Measurements from ENCODE around the gene BMPR2. TPM values are rescaled to one million over a fixed set of nuclear protein-coding genes. Genes with fewer than 3 reads are reported as not detected.

BMPR2 gene
- total and polyA plus RNA-seq, 2 donors from 2014 or later = 12.5 to 66.9 TPM

DNA sequence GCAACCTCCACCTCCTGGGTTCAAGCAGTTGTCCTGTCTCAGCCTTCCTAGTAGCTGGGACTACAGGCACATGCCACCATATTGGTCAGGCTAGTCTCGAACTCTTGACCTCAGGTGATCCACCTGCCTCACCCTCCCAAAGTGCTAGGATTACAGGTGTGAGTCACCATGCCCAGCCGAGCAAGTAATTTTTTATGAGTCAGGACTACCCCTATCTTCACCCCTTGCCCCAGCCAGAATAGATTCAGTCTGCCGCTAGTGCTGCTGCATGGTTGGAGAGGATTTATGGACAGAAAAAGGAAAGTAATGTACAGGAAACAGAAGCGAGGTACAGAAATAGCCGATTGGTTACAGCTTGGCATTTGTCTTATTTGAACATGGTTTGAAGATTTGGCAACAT, 48.9 kb downstream of the BMPR2 start:
- intact Hi-C loops (cut with DNase I) = no loop called here

DNA sequence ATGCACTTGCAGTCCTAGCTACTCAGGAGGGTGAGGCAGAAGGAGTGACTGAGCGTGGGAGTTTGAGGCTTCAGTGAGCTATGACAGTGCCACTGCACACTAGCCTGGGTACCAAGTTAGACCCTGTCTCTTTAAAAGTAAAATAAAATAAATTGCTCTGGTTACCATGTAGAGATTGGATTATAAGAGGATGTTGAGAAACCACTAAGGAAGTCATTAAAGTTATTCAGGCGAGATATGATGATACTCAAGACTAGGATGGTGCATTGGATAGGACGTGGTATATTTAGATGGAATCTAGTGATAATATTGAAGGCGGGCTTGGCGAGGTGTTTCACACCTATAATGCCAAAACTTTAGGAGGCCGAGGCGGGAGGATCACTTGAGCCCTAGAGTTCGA, 50.6 kb downstream of the BMPR2 start:
- no peak overlapping the region for H3K9ac ChIP-seq (ENCODE audit: low read length in 3 of 3)
- FAIRE-seq (no peak), DNase-seq (no peak)
- intact Hi-C loops (cut with DNase I) = no loop called here
- H3K4me1 ChIP-seq (ENCODE audit: control insufficient read depth in 2 of 3, insufficient read depth in 2 of 3, low read depth in 1 of 3, low read length in 3 of 3) = no peaks in the 10 kb centered on the region
- no peaks in the 10 kb centered on the region for H3K9me3 ChIP-seq (ENCODE audit: control insufficient read depth in 2 of 3, insufficient read depth in 1 of 3, low read length in 3 of 3)
- no peak for TF ChIP-seq CTCF (IDR thresholded peaks at IDR 0.05; ENCODE audit: borderline replicate concordance, extremely low read depth, insufficient read depth)
- no peak overlapping the region for H3K4me3 ChIP-seq (ENCODE audit: low read length in 3 of 3)
- H3K36me3 ChIP-seq (ENCODE audit: control insufficient read depth in 2 of 3, insufficient read depth in 3 of 3, low read length in 3 of 3) = no peaks in the 10 kb centered on the region
- no peak overlapping the region for H3K27ac ChIP-seq (ENCODE audit: low read depth in 2 of 2, low read length in 2 of 2)
- H3K27me3 ChIP-seq (ENCODE audit: control insufficient read depth, insufficient read depth, low read length) = no peaks in the 10 kb centered on the region

More for the DNA sequence above, 48.9 kb downstream of the BMPR2 start:
- Histone ChIP-seq H3K4me3 (ENCODE audit: low read length in 3 of 3) (no peak overlapping the region), H3K4me1 (ENCODE audit: control insufficient read depth in 2 of 3, insufficient read depth in 2 of 3, low read depth in 1 of 3, low read length in 3 of 3) (no peaks in the 10 kb centered on the region), H3K9me3 (ENCODE audit: control insufficient read depth in 2 of 3, insufficient read depth in 1 of 3, low read length in 3 of 3) (no peaks in the 10 kb centered on the region), H3K9ac (ENCODE audit: low read length in 3 of 3) (no peak overlapping the region), H3K27ac (ENCODE audit: low read depth in 2 of 2, low read length in 2 of 2) (no peak overlapping the region), H3K27me3 (ENCODE audit: control insufficient read depth, insufficient read depth, low read length) (no peaks in the 10 kb centered on the region), H3K36me3 (ENCODE audit: control insufficient read depth in 2 of 3, insufficient read depth in 3 of 3, low read length in 3 of 3) (no peaks in the 10 kb centered on the region)
- TF ChIP-seq CTCF (IDR thresholded peaks at IDR 0.05; ENCODE audit: borderline replicate concordance, extremely low read depth, insufficient read depth) = no peak
- FAIRE-seq = no peak
- DNase-seq = no peak

GRCh38 chr2:202429164-202429980, 53.2 kb downstream of the BMPR2 start:
- H3K9ac ChIP-seq (ENCODE audit: low read length in 3 of 3) = no peak overlapping the region

More at GRCh38 chr2:202429164-202429980, 53.2 kb downstream of the BMPR2 start:
- no peaks in the 10 kb centered on the region for H3K27me3 ChIP-seq (ENCODE audit: control insufficient read depth, insufficient read depth, low read length)
- DNase-seq (peak in 2 of 5 donors; percentile 27 to 71), FAIRE-seq (peak; percentile 23)
- H3K4me1 ChIP-seq (ENCODE audit: control insufficient read depth in 2 of 3, insufficient read depth in 2 of 3, low read depth in 1 of 3, low read length in 3 of 3) = peaks cover 0 to 8% (median 2%) of the 10 kb centered on the region in 3 donors
- intact Hi-C loops (cut with DNase I) = no loop called here
- no peaks in the 10 kb centered on the region for H3K36me3 ChIP-seq (ENCODE audit: control insufficient read depth in 2 of 3, insufficient read depth in 3 of 3, low read length in 3 of 3)
- no peak for TF ChIP-seq CTCF (IDR thresholded peaks at IDR 0.05; ENCODE audit: borderline replicate concordance, extremely low read depth, insufficient read depth)
- peak overlapping the region; percentile 64 to 76 for H3K27ac ChIP-seq (ENCODE audit: low read depth in 2 of 2, low read length in 2 of 2)
- H3K4me3 ChIP-seq (ENCODE audit: low read length in 3 of 3) = no peak overlapping the region
- no peaks in the 10 kb centered on the region for H3K9me3 ChIP-seq (ENCODE audit: control insufficient read depth in 2 of 3, insufficient read depth in 1 of 3, low read length in 3 of 3)

Measured in kidney (tissue), 14 donors.